Measurements from ENCODE around the gene RGS19. TPM values are rescaled to one million over a fixed set of nuclear protein-coding genes. Genes with fewer than 3 reads are reported as not detected.

RGS19 gene
- total RNA-seq, 4 donors from 2014 or later = 14.8 to 18.4 (median 16.2) TPM

- H3K9me3 ChIP-seq = no peaks in the 10 kb centered on the region
- H3K27ac ChIP-seq = no peak overlapping the region
- no peak overlapping the region for H3K4me3 ChIP-seq
- H3K27me3 ChIP-seq = no peaks in the 10 kb centered on the region
- WGBS = 94% methylated on average over 28 of the region's 37 CpGs
- H3K4me1 ChIP-seq = peaks cover 34% of the 10 kb centered on the region
- H3K36me3 ChIP-seq = peaks cover 38% of the 10 kb centered on the region
- TF ChIP-seq CTCF (IDR thresholded peaks at IDR 0.05) (no peak), POLR2A (IDR thresholded peaks at IDR 0.05) (no peak), POLR2AphosphoS5 (IDR thresholded peaks at IDR 0.05) (no peak), EP300 (IDR thresholded peaks at IDR 0.05) (no peak)
- DNase-seq (ENCODE audit: low spot score in 2 of 2) = no peak
These were observed 5.7 kb downstream of the RGS19 start for GRCh38 chr20:64073476-64074183.

DNA sequence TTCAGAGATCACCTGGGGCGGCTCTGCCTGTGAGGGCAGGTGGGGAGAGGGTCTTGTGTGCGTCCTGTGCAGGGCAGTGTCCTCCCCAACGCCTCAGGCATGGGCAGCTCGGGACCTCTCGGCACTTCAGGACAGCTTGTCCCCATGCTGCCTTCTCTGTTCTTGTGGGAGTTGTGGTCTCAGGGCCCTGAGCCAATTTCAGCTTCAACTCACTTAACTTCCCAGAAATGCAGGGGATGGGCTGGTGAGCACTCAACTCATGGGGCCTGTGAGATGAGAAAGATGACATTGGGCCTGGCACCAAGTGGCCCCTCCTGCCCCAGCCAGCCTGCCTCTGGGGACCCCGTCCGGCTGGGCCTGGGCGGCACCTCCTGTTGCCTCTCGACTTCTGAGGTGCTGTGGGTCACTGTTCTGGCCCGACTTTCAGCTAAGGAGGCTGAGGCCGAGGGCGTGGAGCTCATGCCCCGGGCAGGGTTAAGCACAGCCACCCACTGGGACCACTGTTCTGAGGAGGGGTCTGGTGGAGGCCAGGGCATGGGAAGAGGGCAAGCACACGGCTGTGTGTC is 6.7 kb downstream of the RGS19 start:
- Histone ChIP-seq H3K36me3 (peaks cover 38% of the 10 kb centered on the region), H3K27ac (no peak overlapping the region), H3K27me3 (no peaks in the 10 kb centered on the region), H3K4me1 (peaks cover 26% of the 10 kb centered on the region), H3K9me3 (no peaks in the 10 kb centered on the region), H3K4me3 (no peak overlapping the region)
- TF ChIP-seq POLR2A (IDR thresholded peaks at IDR 0.05) (no peak), CTCF (IDR thresholded peaks at IDR 0.05) (no peak), POLR2AphosphoS5 (IDR thresholded peaks at IDR 0.05) (no peak), EP300 (IDR thresholded peaks at IDR 0.05) (no peak)
- no peak for DNase-seq (ENCODE audit: low spot score in 2 of 2)
- WGBS = 89% methylated on average over 2 of the region's 14 CpGs

DNA sequence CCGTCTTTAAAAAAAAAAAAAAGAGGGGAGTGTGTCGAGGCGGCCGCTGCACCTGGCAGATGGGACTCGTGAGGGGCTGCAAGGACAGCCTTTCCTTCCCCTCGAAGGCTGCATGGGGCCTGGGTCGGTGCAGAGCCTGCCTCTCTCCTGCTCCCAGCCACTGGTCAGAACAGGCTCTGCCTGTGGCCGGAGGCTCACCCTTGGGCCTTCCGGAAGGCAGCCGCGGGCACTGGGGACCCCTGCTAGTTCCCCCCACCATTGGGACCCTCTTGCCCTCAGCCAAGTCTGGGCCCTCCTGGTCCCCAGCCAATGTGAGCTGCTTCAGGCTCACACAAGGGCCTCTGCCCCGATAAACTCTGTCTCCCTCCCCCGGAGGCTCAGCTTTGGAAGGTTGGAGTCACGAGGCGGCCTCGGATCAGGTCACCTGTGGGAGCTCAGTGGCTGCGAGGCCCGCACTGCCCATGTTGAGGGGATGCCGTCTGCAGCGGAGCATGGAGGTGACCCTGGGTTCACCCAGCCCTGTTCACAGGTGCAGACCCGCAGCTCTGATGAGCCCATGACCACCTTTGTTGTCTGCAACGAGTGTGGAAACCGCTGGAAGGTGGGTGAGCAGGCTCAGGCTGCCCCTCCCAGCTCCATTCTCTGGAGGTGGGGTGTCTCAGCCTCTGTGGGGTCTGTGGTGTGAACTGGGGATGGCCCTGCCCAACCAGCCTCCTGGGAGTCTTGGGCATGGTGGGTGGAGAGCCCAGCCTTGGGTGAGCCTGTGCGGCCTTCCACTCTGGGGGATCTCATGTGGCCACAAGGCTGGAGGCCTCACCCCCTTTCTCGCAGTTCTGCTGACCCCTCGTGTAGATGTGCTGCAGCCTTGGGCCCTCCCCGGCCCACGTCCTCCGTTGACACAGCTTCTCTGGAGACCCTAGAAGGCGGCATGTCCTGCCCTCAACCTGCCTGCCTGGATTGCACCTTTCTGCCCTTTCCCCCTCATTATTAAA is 7.7 kb downstream of the RGS19 start:
- Histone ChIP-seq H3K36me3 (peaks cover 38% of the 10 kb centered on the region), H3K27ac (no peak overlapping the region), H3K4me1 (peaks cover 19% of the 10 kb centered on the region), H3K9me3 (no peaks in the 10 kb centered on the region), H3K27me3 (no peaks in the 10 kb centered on the region), H3K4me3 (no peak overlapping the region)
- DNase-seq (ENCODE audit: low spot score in 2 of 2) = no peak
- TF ChIP-seq POLR2AphosphoS5 (IDR thresholded peaks at IDR 0.05) = no peak
- no peak for TF ChIP-seq CTCF (IDR thresholded peaks at IDR 0.05)
- TF ChIP-seq EP300 (IDR thresholded peaks at IDR 0.05) = no peak
- no peak for TF ChIP-seq POLR2A (IDR thresholded peaks at IDR 0.05)
- 88% methylated on average over 27 of the region's 30 CpGs for WGBS

DNA sequence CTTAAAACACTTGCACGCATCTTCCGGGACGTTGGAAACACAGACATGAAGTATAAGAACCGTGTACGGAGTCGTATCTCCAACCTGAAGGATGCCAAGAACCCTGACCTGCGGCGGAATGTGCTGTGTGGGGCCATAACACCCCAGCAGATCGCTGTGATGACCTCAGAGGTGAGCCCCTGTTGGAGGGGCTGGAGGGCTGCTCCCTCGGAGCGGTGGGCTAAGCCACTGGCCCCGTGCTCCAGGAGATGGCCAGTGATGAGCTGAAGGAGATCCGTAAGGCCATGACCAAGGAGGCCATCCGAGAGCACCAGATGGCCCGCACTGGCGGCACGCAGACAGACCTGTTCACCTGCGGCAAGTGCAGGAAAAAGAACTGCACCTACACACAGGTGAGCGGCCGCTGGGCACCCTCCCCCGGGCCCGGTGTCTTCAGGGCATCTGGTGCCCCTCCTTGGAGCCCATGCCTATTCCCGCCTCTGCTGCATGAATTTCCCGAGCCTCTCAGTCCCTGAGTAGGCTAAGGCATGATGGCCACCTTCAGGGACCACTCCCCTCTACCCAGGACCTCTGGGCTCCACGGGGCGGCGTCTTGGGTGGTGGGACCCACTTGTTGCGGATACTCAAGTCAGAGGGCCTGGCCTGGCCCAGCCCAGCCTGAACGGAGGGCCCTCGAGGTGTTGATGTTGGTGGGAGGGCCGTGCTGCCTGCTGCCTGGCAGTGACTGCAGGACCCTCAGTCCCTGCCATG is 8.9 kb downstream of the RGS19 start:
- H3K27me3 ChIP-seq = no peaks in the 10 kb centered on the region
- H3K36me3 ChIP-seq = peaks cover 34% of the 10 kb centered on the region
- no peaks in the 10 kb centered on the region for H3K9me3 ChIP-seq
- H3K4me3 ChIP-seq = no peak overlapping the region
- no peak for DNase-seq (ENCODE audit: low spot score in 2 of 2)
- no peak overlapping the region for H3K27ac ChIP-seq
- peaks cover 19% of the 10 kb centered on the region for H3K4me1 ChIP-seq
- TF ChIP-seq CTCF (IDR thresholded peaks at IDR 0.05) (no peak), POLR2A (IDR thresholded peaks at IDR 0.05) (no peak), POLR2AphosphoS5 (IDR thresholded peaks at IDR 0.05) (no peak), EP300 (IDR thresholded peaks at IDR 0.05) (no peak)
- 93% methylated on average over 16 of the region's 31 CpGs for WGBS
